Measurements from ENCODE around the gene ZWINT. TPM values are rescaled to one million over a fixed set of nuclear protein-coding genes. Genes with fewer than 3 reads are reported as not detected.

Gene ZWINT
- total RNA-seq, 1 donor from 2014 or later, result 3.3 TPM

- intact Hi-C loops (cut with DNase I), result no loop called here
These were observed 4.0 kb downstream of the ZWINT start for GRCh38 chr10:56357018-56357417.

DNA sequence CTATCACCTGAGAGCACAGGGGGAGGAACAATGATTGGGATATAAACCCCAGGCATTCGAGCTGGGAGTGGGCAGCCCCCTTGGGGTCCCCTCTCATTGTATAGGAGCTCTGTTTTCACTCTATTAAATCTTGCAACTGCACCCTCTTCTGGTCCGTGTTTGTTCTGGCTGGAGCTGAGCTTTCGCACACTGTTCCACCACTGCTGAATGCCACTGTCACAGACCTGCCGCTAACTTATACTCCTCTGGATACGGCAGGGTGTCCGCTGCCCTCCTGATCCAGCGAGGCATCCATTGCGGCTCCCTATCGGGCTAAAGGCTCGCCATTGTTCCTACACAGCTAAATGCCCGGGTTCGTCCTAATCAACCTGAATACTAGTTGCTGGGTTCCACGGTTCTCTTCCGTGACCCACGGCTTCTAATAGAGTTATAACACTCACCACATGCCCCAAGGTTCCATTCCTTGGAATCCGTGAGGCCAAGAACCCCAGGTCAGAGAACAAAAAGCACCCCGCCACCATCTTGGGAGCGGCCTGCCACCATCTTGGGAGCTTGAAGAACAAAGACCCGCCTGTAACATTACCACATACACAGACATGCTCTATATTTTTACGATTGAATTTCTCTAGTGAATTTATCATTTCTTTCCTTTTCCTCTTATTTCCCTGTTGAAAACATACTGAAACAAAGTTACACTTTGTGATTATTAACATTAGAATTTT, 9.0 kb downstream of the ZWINT start:
- no peaks in the 10 kb centered on the region for H3K4me1 ChIP-seq
- DNase-seq (no peak), ATAC-seq (no peak)
- no peaks in the 10 kb centered on the region for H3K27me3 ChIP-seq (ENCODE audit: low read depth)
- no peaks in the 10 kb centered on the region for H3K36me3 ChIP-seq
- intact Hi-C loops (cut with DNase I), result no loop called here
- no peaks in the 10 kb centered on the region for H3K9me3 ChIP-seq
- TF ChIP-seq CTCF (IDR thresholded peaks at IDR 0.05), result no peak
- H3K27ac ChIP-seq, result no peak overlapping the region
- H3K4me3 ChIP-seq, result no peak overlapping the region

More at GRCh38 chr10:56357018-56357417, 4.0 kb downstream of the ZWINT start:
- ATAC-seq (no peak), DNase-seq (no peak)
- no peak for TF ChIP-seq CTCF (IDR thresholded peaks at IDR 0.05)
- Histone ChIP-seq H3K9me3 (no peaks in the 10 kb centered on the region), H3K27ac (no peak overlapping the region), H3K4me3 (no peak overlapping the region), H3K27me3 (ENCODE audit: low read depth) (no peaks in the 10 kb centered on the region), H3K36me3 (no peaks in the 10 kb centered on the region), H3K4me1 (peaks cover 11% of the 10 kb centered on the region)

GRCh38 chr10:56349611-56350010, 11.4 kb downstream of the ZWINT start:
- H3K4me3 ChIP-seq, result no peak overlapping the region
- TF ChIP-seq CTCF (IDR thresholded peaks at IDR 0.05), result no peak
- no peaks in the 10 kb centered on the region for H3K36me3 ChIP-seq
- DNase-seq (no peak), ATAC-seq (no peak)
- no peaks in the 10 kb centered on the region for H3K27me3 ChIP-seq (ENCODE audit: low read depth)
- no peaks in the 10 kb centered on the region for H3K9me3 ChIP-seq
- no peak overlapping the region for H3K27ac ChIP-seq
- no peaks in the 10 kb centered on the region for H3K4me1 ChIP-seq
- intact Hi-C loops (cut with DNase I), result no loop called here

- no peaks in the 10 kb centered on the region for H3K4me1 ChIP-seq
- H3K27ac ChIP-seq, result no peak overlapping the region
- H3K4me3 ChIP-seq, result no peak overlapping the region
- no peaks in the 10 kb centered on the region for H3K36me3 ChIP-seq
- H3K9me3 ChIP-seq, result no peaks in the 10 kb centered on the region
- no peaks in the 10 kb centered on the region for H3K27me3 ChIP-seq (ENCODE audit: low read depth)
- no peak for DNase-seq
- TF ChIP-seq CTCF (IDR thresholded peaks at IDR 0.05), result no peak
- intact Hi-C loops (cut with DNase I), result no loop called here
- no peak for ATAC-seq
These were observed 13.0 kb downstream of the ZWINT start for GRCh38 chr10:56348101-56348500.

GRCh38 chr10:56346845-56347415, 14.1 kb downstream of the ZWINT start:
- H3K4me3 ChIP-seq, result no peak overlapping the region
- no peak for ATAC-seq
- H3K4me1 ChIP-seq, result no peaks in the 10 kb centered on the region
- no peaks in the 10 kb centered on the region for H3K36me3 ChIP-seq
- H3K27ac ChIP-seq, result no peak overlapping the region
- no peak for TF ChIP-seq CTCF (IDR thresholded peaks at IDR 0.05)
- H3K9me3 ChIP-seq, result no peaks in the 10 kb centered on the region
- no peaks in the 10 kb centered on the region for H3K27me3 ChIP-seq (ENCODE audit: low read depth)
- DNase-seq, result no peak
- intact Hi-C loops (cut with DNase I), result no loop called here
